M059J (cell line): ENCODE measurements around the gene CROT. TPM values are rescaled to one million over a fixed set of nuclear protein-coding genes. Genes with fewer than 3 reads are reported as not detected.
"Not testable (repeated sequence)": the region's sequence is repeated elsewhere in the genome, so short reads cannot be mapped to it uniquely, and the experiment has no call there.

Experiments used
- DNase-seq: peaks from one replicate; pipeline ENCODE4 v3.0.0-alpha.2; 2012; ENCODE audit warnings: low read depth
- total RNA-seq: library from RNA; depleted of rRNA; stranded (reverse); fragments of >200 nt; shearing (Covaris generic); gene quantifications from 2 replicates; pipeline ENCODE4 v1.2.3, GENCODE V29; 2014; rRNA removed

CROT gene
- total RNA-seq = 23.9 and 27.0 TPM in 2 replicates

GRCh38 chr7:87345166-87345927, at the start of gene CROT:
Gene CROT (plus strand): TSS chr7:87345664. CDS start chr7:87349069, 3,405 bp downstream.
- peak; percentile 94 for DNase-seq

- no peak for DNase-seq
Observed at GRCh38 chr7:87300756-87301155, 44.7 kb upstream of the CROT start.

- peak; percentile 23 for DNase-seq
Observed at GRCh38 chr7:87310790-87311419, 34.6 kb upstream of the CROT start.

- DNase-seq = peak; percentile 62
Observed at GRCh38 chr7:87312215-87312865, 33.1 kb upstream of the CROT start.

- DNase-seq = no peak
Observed at GRCh38 chr7:87316097-87316700, 29.3 kb upstream of the CROT start.

GRCh38 chr7:87316846-87317552, 28.5 kb upstream of the CROT start:
- peak; percentile 96 for DNase-seq

- DNase-seq = no peak
Observed at GRCh38 chr7:87317691-87318245, 27.7 kb upstream of the CROT start.

- DNase-seq = peak; percentile 16
Observed at GRCh38 chr7:87318741-87319140, 26.7 kb upstream of the CROT start.

- DNase-seq = not testable (repeated sequence)
Observed at GRCh38 chr7:87319154-87319581, 26.3 kb upstream of the CROT start.

GRCh38 chr7:87322912-87323311, 22.6 kb upstream of the CROT start:
- no peak for DNase-seq

- no peak for DNase-seq
Observed at GRCh38 chr7:87325576-87326370, 19.7 kb upstream of the CROT start.

GRCh38 chr7:87328281-87328680, 17.2 kb upstream of the CROT start:
- no peak for DNase-seq

GRCh38 chr7:87330316-87330715, 15.1 kb upstream of the CROT start:
- DNase-seq = no peak

GRCh38 chr7:87330942-87331341, 14.5 kb upstream of the CROT start:
- no peak for DNase-seq

GRCh38 chr7:87331687-87332252, 13.7 kb upstream of the CROT start:
- no peak for DNase-seq

- DNase-seq = no peak
Observed at GRCh38 chr7:87332321-87332720, 13.1 kb upstream of the CROT start.

GRCh38 chr7:87336136-87336535, 9.3 kb upstream of the CROT start:
- no peak for DNase-seq

- DNase-seq = no peak
Observed at GRCh38 chr7:87337331-87337730, 8.1 kb upstream of the CROT start.

GRCh38 chr7:87339373-87339897, 6.0 kb upstream of the CROT start:
- DNase-seq = no peak

GRCh38 chr7:87341441-87341840, 4.0 kb upstream of the CROT start:
- no peak for DNase-seq
